DMS79 treated with DMSO at 0.1 percent for 48 hours (cell line): Measurements from ENCODE around the gene GGN.
"Not testable (repeated sequence)": the region's sequence is repeated elsewhere in the genome, so short reads cannot be mapped to it uniquely, and the experiment has no call there.

Experiments
- DNase-seq: peaks from one replicate; lab custom pipeline; 2025; lab: John Stamatoyannopoulos, UW

The GGN gene

GRCh38 chr19:38387550-38388348 is at the start of gene GGN:
Gene GGN (minus strand): TSS chr19:38388034. CDS start chr19:38387261, 773 bp downstream.
- peak; percentile 70 for DNase-seq

GRCh38 chr19:38437295-38437694 is 49.5 kb upstream of the GGN start:
- DNase-seq, result no peak

- no peak for DNase-seq
These were observed 46.8 kb upstream of the GGN start for GRCh38 chr19:38434549-38435051.

- no peak for DNase-seq
These were observed 45.5 kb upstream of the GGN start, which contains the start of gene RYR1 for GRCh38 chr19:38433268-38433733. Gene RYR1 (plus strand): TSS chr19:38433691. CDS start chr19:38433830, 139 bp downstream.

- no peak for DNase-seq
These were observed 43.1 kb upstream of the GGN start for GRCh38 chr19:38430931-38431330.

- DNase-seq, result no peak
These were observed 42.0 kb upstream of the GGN start for GRCh38 chr19:38429811-38430156.

GRCh38 chr19:38429055-38429810 is 41.4 kb upstream of the GGN start:
- DNase-seq, result no peak

GRCh38 chr19:38427035-38427677 is 39.3 kb upstream of the GGN start:
- not testable (repeated sequence) for DNase-seq

- no peak for DNase-seq
These were observed 38.1 kb upstream of the GGN start, which contains the start of gene RASGRP4 for GRCh38 chr19:38425810-38426466. Gene RASGRP4 (minus strand): TSS chr19:38426219. CDS start chr19:38426091, 128 bp downstream.

GRCh38 chr19:38425222-38425809 is 37.5 kb upstream of the GGN start:
- DNase-seq, result no peak

- no peak for DNase-seq
These were observed 36.4 kb upstream of the GGN start for GRCh38 chr19:38424272-38424671.

GRCh38 chr19:38422438-38422837 is 34.6 kb upstream of the GGN start:
- no peak for DNase-seq

- DNase-seq, result no peak
These were observed 34.0 kb upstream of the GGN start for GRCh38 chr19:38421856-38422255.

- DNase-seq, result no peak
These were observed 33.1 kb upstream of the GGN start for GRCh38 chr19:38420935-38421334.

- DNase-seq, result peak; percentile 22
These were observed 30.0 kb upstream of the GGN start for GRCh38 chr19:38417544-38418506.

GRCh38 chr19:38417146-38417543 is 29.3 kb upstream of the GGN start:
- DNase-seq, result no peak

- DNase-seq, result no peak
These were observed 25.6 kb upstream of the GGN start for GRCh38 chr19:38413416-38413815.

- no peak for DNase-seq
These were observed 25.1 kb upstream of the GGN start for GRCh38 chr19:38412961-38413360.

GRCh38 chr19:38412491-38412890 is 24.7 kb upstream of the GGN start:
- no peak for DNase-seq

GRCh38 chr19:38411898-38412297 is 24.1 kb upstream of the GGN start:
- DNase-seq, result not testable (repeated sequence)
